K562 (cell line): ENCODE results near the gene IL17REL. TPM values are rescaled to one million over a fixed set of nuclear protein-coding genes. Genes with fewer than 3 reads are reported as not detected.

Experiments
- GABPB1 ChIP-seq: sonication (generic); formaldehyde crosslinking; IDR thresholded peaks from 2 replicates; pipeline ENCODE4 v1.8.0; 2022; ENCODE audit warnings: mild to moderate bottlenecking, missing genetic modification reagents
- GMEB1 ChIP-seq: fragments of 250-450 bp; sonication (Bioruptor Pico); IDR thresholded peaks from 2 replicates; pipeline ENCODE4 v1.4.0; 2020; ENCODE audit warnings: mild to moderate bottlenecking
- HDAC8 ChIP-seq: fragments of 450-650 bp; IDR thresholded peaks from 2 replicates; pipeline ENCODE4 v1.6.1; 2016; ENCODE audit warnings: mild to moderate bottlenecking, missing genetic modification characterization, moderate library complexity, missing compliant biosample characterization
- HDGF ChIP-seq: fragments of 450-650 bp; IDR thresholded peaks from 2 replicates; pipeline ENCODE4 v1.6.1; 2016
- POU5F1 ChIP-seq: fragments of 150-350 bp; IDR thresholded peaks from 2 replicates; pipeline ENCODE4 v1.6.1; 2014; ENCODE audit warnings: borderline replicate concordance, low read length, low read depth, mild to moderate bottlenecking; ENCODE audit not compliant: partially characterized antibody
- RUNX1 ChIP-seq: sonication (generic); IDR thresholded peaks from 2 replicates; pipeline ENCODE4 v1.6.1; 2016; ENCODE audit warnings: antibody characterized with exemption, low read depth
- SMARCE1 ChIP-seq: fragments of 450-650 bp; IDR thresholded peaks from 2 replicates; pipeline ENCODE4 v1.7.1; 2016; ENCODE audit warnings: mild to moderate bottlenecking
- SOX6 ChIP-seq: fragments of 450-650 bp; IDR thresholded peaks from 2 replicates; pipeline ENCODE4 v1.6.1; 2014; ENCODE audit warnings: mild to moderate bottlenecking
- UBTF ChIP-seq, 2 experiments: IDR thresholded peaks; 2 replicates each; pipeline ENCODE4 v1.6.1; 2012; ENCODE audit warnings: improper control_type of control experiment in 2 of 2, low read depth in 2 of 2, low read length in 2 of 2, borderline replicate concordance in 1 of 2
- ZNF197 ChIP-seq: fragments of 200-800 bp; sonication (Bioruptor generic); IDR thresholded peaks from 2 replicates; pipeline ENCODE4 v1.6.1; 2016; ENCODE audit warnings: low read depth, missing genetic modification characterization, missing compliant biosample characterization
- ZNF224 ChIP-seq: sonication (generic); formaldehyde crosslinking; IDR thresholded peaks from 2 replicates; pipeline ENCODE4 v1.8.0; 2022; ENCODE audit warnings: mild to moderate bottlenecking, missing genetic modification reagents
- ZNF23 ChIP-seq: fragments of 250-450 bp; sonication (Bioruptor Pico); IDR thresholded peaks from 2 replicates; pipeline ENCODE4 v1.4.0; 2020; ENCODE audit warnings: mild to moderate bottlenecking
- polyA plus RNA-seq, 8 experiments: library from polyadenylated mRNA; depleted of rRNA in 4 of 8; stranded (reverse) in 5 of 8; unstranded in 3 of 8; fragments of >200 nt; fragmentation: Nextera tagmentation in 2 of 8; fragmentation: Illumina TruSeq in 1 of 8; extraction: Ambion mirVana in 2 of 8; extraction: Trizol in 1 of 8; gene quantifications; 2 replicates each; pipeline versions ENCODE4 v1.2.1 to v1.2.3, GENCODE V29; 2011 to 2014; ENCODE audit warnings: inconsistent platforms in 1 of 8, missing spikeins in 1 of 8
- total RNA-seq, 7 experiments: library from RNA; depleted of rRNA in 6 of 7; stranded (reverse); fragments of >200 nt in 6 of 7; fragmentation: Illumina TruSeq in 2 of 7; extraction: Trizol in 2 of 7; gene quantifications; 2 replicates each; pipeline versions ENCODE4 v1.2.1 to v1.2.3, GENCODE V29; 2011 to 2021; ENCODE audit warnings: low replicate concordance in 1 of 7
- TF ChIP-seq, protein P1 (sequence below): sonication (generic); formaldehyde crosslinking; IDR thresholded peaks from 2 replicates; pipeline ENCODE4 v1.8.0; 2022; ENCODE audit warnings: mild to moderate bottlenecking, missing genetic modification reagents
- TF ChIP-seq, protein P2 (sequence below): fragments of 250-450 bp; sonication (Bioruptor Pico); IDR thresholded peaks from 2 replicates; pipeline ENCODE4 v1.8.0; 2022; ENCODE audit warnings: moderate library complexity, mild to moderate bottlenecking, inconsistent platforms
- TF ChIP-seq, protein P3 (sequence below): fragments of 450-650 bp; IDR thresholded peaks from 2 replicates; pipeline ENCODE4 v1.7.0; 2016; ENCODE audit warnings: borderline replicate concordance

IL17REL gene
- total and polyA plus RNA-seq, 9 of the 15 experiments (the other 6 are each of a cell fraction or from before 2014, with no cell fraction given) = 0.05 to 0.42 (median 0.11) TPM; not detected in 4

DNA sequence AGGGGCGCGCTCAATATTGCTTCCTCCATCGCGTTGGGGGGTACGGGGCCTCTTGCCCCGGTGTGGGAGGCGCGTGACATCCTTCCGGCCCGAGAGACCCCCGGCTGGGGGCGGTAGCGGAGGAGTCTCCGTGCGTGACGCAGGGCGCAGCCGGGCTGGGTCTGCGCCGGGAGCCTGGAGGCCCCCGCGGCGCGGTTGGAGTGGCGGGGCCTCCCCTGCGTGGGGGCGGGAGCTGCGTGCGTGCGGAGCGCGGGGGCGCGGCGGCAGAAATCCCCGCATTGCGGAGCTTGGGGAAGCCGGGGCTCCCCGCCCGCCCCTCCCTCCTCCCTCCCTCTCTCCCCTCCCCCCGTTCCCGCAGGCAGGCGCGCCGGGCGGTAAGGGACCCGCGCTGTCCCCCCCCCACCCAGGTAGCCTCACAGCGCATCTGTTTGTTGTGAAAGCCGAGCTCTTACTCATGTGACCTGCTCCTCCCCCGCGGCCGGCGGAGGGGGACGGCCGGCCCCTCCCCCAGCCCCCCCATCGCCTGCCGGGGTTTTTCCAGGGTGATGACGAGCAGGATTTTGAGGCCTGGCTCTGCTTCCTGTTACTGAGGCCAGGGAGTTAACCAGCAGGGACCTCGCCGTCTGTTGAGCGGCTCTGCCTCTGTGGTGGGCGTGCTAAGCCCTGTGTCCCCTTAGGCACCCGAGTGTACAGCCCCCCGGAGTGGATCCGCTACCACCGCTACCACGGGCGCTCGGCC is 50.4 kb downstream of the IL17REL start (continued):
- TF ChIP-seq UBTF (IDR thresholded peaks at IDR 0.05; ENCODE audit: borderline replicate concordance in 1 of 2, low read depth in 2 of 2, low read length in 2 of 2) (no peak), SMARCE1 (0 out of 2 replicates have a peak, but pooled peaks have one; percentile 17), HDAC8 (tag) (no peak), HDGF (peak; percentile 65; the same call in 1 of the 2 replicates), ZNF197 (no peak), ZNF224 (CRISPR knock-in tag) (no peak), GABPB1 (CRISPR knock-in tag) (no peak), POU5F1 (no peak), ZNF23 (no peak), RUNX1 (no peak), SOX6 (peak; percentile 36; the same call in 1 of the 2 replicates), GMEB1 (CRISPR knock-in tag) (0 out of 2 replicates have a peak, but pooled peaks have one; percentile 53)
- TF ChIP-seq, protein P1, sequence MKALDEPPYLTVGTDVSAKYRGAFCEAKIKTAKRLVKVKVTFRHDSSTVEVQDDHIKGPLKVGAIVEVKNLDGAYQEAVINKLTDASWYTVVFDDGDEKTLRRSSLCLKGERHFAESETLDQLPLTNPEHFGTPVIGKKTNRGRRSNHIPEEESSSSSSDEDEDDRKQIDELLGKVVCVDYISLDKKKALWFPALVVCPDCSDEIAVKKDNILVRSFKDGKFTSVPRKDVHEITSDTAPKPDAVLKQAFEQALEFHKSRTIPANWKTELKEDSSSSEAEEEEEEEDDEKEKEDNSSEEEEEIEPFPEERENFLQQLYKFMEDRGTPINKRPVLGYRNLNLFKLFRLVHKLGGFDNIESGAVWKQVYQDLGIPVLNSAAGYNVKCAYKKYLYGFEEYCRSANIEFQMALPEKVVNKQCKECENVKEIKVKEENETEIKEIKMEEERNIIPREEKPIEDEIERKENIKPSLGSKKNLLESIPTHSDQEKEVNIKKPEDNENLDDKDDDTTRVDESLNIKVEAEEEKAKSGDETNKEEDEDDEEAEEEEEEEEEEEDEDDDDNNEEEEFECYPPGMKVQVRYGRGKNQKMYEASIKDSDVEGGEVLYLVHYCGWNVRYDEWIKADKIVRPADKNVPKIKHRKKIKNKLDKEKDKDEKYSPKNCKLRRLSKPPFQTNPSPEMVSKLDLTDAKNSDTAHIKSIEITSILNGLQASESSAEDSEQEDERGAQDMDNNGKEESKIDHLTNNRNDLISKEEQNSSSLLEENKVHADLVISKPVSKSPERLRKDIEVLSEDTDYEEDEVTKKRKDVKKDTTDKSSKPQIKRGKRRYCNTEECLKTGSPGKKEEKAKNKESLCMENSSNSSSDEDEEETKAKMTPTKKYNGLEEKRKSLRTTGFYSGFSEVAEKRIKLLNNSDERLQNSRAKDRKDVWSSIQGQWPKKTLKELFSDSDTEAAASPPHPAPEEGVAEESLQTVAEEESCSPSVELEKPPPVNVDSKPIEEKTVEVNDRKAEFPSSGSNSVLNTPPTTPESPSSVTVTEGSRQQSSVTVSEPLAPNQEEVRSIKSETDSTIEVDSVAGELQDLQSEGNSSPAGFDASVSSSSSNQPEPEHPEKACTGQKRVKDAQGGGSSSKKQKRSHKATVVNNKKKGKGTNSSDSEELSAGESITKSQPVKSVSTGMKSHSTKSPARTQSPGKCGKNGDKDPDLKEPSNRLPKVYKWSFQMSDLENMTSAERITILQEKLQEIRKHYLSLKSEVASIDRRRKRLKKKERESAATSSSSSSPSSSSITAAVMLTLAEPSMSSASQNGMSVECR = peak; percentile 49; the same call in 1 of the 2 replicates
- TF ChIP-seq, protein P2, sequence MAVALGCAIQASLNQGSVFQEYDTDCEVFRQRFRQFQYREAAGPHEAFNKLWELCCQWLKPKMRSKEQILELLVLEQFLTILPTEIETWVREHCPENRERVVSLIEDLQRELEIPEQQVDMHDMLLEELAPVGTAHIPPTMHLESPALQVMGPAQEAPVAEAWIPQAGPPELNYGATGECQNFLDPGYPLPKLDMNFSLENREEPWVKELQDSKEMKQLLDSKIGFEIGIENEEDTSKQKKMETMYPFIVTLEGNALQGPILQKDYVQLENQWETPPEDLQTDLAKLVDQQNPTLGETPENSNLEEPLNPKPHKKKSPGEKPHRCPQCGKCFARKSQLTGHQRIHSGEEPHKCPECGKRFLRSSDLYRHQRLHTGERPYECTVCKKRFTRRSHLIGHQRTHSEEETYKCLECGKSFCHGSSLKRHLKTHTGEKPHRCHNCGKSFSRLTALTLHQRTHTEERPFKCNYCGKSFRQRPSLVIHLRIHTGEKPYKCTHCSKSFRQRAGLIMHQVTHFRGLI = no peak
- TF ChIP-seq, protein P3, sequence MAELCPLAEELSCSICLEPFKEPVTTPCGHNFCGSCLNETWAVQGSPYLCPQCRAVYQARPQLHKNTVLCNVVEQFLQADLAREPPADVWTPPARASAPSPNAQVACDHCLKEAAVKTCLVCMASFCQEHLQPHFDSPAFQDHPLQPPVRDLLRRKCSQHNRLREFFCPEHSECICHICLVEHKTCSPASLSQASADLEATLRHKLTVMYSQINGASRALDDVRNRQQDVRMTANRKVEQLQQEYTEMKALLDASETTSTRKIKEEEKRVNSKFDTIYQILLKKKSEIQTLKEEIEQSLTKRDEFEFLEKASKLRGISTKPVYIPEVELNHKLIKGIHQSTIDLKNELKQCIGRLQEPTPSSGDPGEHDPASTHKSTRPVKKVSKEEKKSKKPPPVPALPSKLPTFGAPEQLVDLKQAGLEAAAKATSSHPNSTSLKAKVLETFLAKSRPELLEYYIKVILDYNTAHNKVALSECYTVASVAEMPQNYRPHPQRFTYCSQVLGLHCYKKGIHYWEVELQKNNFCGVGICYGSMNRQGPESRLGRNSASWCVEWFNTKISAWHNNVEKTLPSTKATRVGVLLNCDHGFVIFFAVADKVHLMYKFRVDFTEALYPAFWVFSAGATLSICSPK = no peak
